ENCODE data around the gene RGS10. TPM values are rescaled to one million over a fixed set of nuclear protein-coding genes. Genes with fewer than 3 reads are reported as not detected.
"Not testable (repeated sequence)": the region's sequence is repeated elsewhere in the genome, so short reads cannot be mapped to it uniquely, and the experiment has no call there.

Gene RGS10
- total RNA-seq, 4 donors from 2014 or later = 18.6 to 32.6 (median 28.4) TPM

DNA sequence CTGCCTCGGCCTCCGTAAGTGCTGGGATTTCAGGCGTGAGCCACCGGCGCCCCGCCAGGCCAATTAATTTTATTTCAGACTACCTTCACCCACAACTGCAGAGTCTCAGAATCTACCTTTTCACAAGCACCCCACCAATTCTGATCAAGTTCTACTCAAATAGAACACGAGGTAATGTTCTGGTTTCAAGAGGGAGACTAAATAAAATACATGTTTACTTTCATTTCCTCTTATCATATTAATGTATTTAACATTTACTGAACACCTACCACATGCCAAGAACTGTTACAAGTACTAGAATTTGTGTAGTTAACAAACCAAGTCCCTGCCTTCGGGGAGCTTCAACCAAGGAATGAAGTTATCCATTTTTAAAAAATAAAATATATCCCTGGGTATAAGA lies 25.5 kb upstream of the RGS10 start:
- 86 to 92% methylated on average over 8 of the region's 8 CpGs for WGBS, 2 donors
- Histone ChIP-seq H3K4me1 (peaks cover 0 to 12% (median 0%) of the 10 kb centered on the region in 4 donors), H3K27ac (no peak overlapping the region), H3K9me3 (no peaks in the 10 kb centered on the region), H3K4me3 (no peak overlapping the region), H3K27me3 (no peaks in the 10 kb centered on the region), H3K36me3 (peaks cover 0 to 27% (median 2%) of the 10 kb centered on the region in 3 donors)
- no peak for DNase-seq (ENCODE audit: low spot score in 2 of 2)
- TF ChIP-seq EP300 (IDR thresholded peaks at IDR 0.05) (no peak), POLR2A (IDR thresholded peaks at IDR 0.05) (no peak)
- TF ChIP-seq, protein P1, sequence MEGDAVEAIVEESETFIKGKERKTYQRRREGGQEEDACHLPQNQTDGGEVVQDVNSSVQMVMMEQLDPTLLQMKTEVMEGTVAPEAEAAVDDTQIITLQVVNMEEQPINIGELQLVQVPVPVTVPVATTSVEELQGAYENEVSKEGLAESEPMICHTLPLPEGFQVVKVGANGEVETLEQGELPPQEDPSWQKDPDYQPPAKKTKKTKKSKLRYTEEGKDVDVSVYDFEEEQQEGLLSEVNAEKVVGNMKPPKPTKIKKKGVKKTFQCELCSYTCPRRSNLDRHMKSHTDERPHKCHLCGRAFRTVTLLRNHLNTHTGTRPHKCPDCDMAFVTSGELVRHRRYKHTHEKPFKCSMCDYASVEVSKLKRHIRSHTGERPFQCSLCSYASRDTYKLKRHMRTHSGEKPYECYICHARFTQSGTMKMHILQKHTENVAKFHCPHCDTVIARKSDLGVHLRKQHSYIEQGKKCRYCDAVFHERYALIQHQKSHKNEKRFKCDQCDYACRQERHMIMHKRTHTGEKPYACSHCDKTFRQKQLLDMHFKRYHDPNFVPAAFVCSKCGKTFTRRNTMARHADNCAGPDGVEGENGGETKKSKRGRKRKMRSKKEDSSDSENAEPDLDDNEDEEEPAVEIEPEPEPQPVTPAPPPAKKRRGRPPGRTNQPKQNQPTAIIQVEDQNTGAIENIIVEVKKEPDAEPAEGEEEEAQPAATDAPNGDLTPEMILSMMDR (IDR thresholded peaks at IDR 0.05) = no peak

DNA sequence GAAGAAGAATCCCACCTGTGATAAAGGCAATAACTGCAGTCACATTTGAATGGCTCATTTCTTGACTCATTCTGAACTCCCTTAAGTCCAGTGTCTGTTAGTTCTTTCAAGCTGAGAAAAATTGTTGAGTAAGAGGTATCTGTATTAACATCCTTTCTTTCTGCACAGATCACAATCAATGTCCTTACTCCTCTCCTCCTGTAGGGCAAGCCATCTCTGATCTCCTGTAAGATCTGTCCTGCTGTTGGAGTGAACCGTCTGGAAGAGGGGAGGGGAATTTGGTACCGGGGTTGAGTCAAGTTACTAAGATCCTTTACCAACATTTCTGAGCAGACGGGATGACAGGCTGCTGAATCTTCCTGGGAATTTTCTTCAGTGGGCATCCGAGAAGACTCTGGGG lies 19.6 kb upstream of the RGS10 start:
- WGBS, 2 donors = 80 to 94% methylated on average over 4 of the region's 4 CpGs
- Histone ChIP-seq H3K4me1 (no peaks in the 10 kb centered on the region), H3K27ac (no peak overlapping the region), H3K36me3 (no peaks in the 10 kb centered on the region), H3K4me3 (no peak overlapping the region), H3K27me3 (no peaks in the 10 kb centered on the region), H3K9me3 (no peaks in the 10 kb centered on the region)
- no peak for DNase-seq (ENCODE audit: low spot score in 2 of 2)
- TF ChIP-seq, protein P1 (IDR thresholded peaks at IDR 0.05) = no peak
- TF ChIP-seq EP300 (IDR thresholded peaks at IDR 0.05) (no peak), POLR2A (IDR thresholded peaks at IDR 0.05) (no peak)

DNA sequence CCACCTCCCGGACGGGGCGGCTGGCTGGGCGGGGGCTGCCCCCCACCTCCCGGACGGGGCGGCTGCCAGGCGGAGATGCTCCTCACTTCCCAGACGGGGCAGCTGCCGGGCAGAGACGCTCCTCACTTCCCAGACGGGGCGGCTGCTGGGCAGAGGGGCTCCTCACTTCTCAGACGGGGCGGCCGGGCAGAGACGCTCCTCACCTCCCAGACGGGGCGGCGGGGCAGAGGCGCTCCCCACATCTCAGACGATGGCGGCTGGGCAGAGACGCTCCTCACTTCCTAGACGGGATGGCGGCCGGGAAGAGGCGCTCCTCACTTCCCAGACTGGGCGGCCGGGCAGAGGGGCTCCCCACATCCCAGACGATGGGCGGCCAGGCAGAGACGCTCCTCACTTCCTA lies 17.0 kb upstream of the RGS10 start:
- H3K27ac ChIP-seq; H3K27me3 ChIP-seq; H3K9me3 ChIP-seq; H3K4me3 ChIP-seq; H3K4me1 ChIP-seq; H3K36me3 ChIP-seq; DNase-seq (ENCODE audit: low spot score in 2 of 2): not testable (repeated sequence)
- WGBS, 2 donors = 94 to 100% methylated on average over 16 to 28 of the region's 33 CpGs

DNA sequence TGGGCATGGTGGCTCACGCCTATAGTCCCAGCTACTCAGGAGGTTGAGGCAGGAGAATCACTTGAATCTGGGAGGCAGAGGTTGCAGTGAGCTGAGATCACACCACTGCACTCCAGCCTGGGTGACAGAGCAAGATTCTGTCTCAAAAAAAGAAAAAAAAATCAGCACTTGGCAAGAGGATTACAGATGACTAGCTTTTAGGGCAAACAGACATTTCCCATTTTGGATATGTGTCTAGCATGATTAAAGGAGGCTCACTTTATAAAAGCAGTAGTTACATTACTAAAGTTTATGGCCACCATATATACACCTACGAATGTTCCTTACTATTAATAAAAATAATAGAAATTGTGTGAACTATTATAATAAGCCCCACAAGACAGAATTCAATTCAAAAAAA lies 13.6 kb upstream of the RGS10 start:
- not testable (repeated sequence) for DNase-seq (ENCODE audit: low spot score in 2 of 2); H3K36me3 ChIP-seq; H3K9me3 ChIP-seq; H3K4me3 ChIP-seq; H3K4me1 ChIP-seq; H3K27ac ChIP-seq; H3K27me3 ChIP-seq
- 92 to 93% methylated on average over 2 of the region's 2 CpGs for WGBS, 2 donors

DNA sequence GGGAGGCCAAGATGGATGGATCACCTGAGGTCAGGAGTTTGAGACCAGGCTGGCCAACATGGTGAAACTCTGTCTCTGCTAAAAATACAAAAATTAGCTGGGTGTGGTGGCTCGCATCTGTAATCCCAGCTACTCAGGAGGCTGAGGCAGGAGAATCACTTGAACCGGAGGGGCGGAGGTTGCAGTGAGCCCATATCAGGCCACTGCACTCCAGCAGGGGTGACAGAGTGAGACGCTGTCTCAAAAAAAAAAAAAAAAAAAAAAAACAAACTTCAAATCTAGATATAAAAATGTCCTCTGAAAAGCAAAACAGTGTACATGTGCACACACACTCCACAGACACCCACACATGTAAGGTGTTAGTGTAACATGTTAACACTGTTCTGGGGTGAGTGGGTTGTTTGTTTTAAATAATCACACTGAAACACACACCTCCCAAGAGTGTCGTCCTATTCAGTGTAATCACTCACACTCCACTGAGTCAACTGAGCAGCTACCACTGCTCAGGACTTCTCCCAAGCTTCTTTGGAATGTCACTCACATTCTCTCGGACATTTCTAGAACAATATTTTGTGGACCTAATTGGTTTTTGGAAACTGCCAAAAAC lies 12.8 kb upstream of the RGS10 start:
- no peaks in the 10 kb centered on the region for H3K36me3 ChIP-seq
- 85 to 88% methylated on average over 6 of the region's 6 CpGs for WGBS, 2 donors
- TF ChIP-seq, protein P1 (IDR thresholded peaks at IDR 0.05) = no peak
- no peak for TF ChIP-seq EP300 (IDR thresholded peaks at IDR 0.05)
- TF ChIP-seq POLR2A (IDR thresholded peaks at IDR 0.05) = no peak
- no peak for DNase-seq (ENCODE audit: low spot score in 2 of 2)
- no peaks in the 10 kb centered on the region for H3K9me3 ChIP-seq
- no peaks in the 10 kb centered on the region for H3K4me1 ChIP-seq
- no peaks in the 10 kb centered on the region for H3K27me3 ChIP-seq
- H3K27ac ChIP-seq = no peak overlapping the region
- H3K4me3 ChIP-seq = no peak overlapping the region

DNA sequence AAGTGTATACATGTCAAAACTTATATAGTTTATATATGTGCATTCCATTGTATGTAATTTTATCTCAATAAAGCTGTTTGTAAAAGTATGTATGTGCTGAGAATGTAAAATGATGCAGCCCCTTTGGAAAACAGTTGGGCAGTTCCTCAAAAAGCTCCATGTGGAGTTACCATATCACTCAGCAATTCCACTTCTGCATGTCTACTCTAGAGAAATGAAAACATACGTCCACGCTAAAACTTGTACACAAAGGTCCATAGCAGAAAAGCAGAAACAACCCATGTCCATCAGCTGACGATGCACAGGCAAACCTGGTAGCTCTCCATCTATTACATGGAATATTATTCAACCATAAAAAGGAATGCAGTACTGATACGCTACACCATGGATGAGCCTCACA lies 8.3 kb upstream of the RGS10 start:
- Histone ChIP-seq H3K27ac (no peak overlapping the region), H3K27me3 (no peaks in the 10 kb centered on the region), H3K4me3 (no peak overlapping the region), H3K36me3 (no peaks in the 10 kb centered on the region), H3K4me1 (no peaks in the 10 kb centered on the region), H3K9me3 (no peaks in the 10 kb centered on the region)
- no peak for DNase-seq (ENCODE audit: low spot score in 2 of 2)
- WGBS, 2 donors = 83 to 84% methylated on average over 4 of the region's 4 CpGs
- no peak for TF ChIP-seq EP300 (IDR thresholded peaks at IDR 0.05)
- no peak for TF ChIP-seq POLR2A (IDR thresholded peaks at IDR 0.05)
- TF ChIP-seq, protein P1 (IDR thresholded peaks at IDR 0.05) = no peak

Measured in tibial nerve (tissue), 4 donors.